Epidermal melanocyte (primary cell): ENCODE data around the gene ISCU.
"Not testable (repeated sequence)": the region's sequence is repeated elsewhere in the genome, so short reads cannot be mapped to it uniquely, and the experiment has no call there.

Source experiments
- DNase-seq: peaks from one replicate; pipeline ENCODE4 v3.0.0; 2011; ENCODE audit warnings: low spot score; ENCODE audit not compliant: insufficient read length

Gene ISCU

DNA sequence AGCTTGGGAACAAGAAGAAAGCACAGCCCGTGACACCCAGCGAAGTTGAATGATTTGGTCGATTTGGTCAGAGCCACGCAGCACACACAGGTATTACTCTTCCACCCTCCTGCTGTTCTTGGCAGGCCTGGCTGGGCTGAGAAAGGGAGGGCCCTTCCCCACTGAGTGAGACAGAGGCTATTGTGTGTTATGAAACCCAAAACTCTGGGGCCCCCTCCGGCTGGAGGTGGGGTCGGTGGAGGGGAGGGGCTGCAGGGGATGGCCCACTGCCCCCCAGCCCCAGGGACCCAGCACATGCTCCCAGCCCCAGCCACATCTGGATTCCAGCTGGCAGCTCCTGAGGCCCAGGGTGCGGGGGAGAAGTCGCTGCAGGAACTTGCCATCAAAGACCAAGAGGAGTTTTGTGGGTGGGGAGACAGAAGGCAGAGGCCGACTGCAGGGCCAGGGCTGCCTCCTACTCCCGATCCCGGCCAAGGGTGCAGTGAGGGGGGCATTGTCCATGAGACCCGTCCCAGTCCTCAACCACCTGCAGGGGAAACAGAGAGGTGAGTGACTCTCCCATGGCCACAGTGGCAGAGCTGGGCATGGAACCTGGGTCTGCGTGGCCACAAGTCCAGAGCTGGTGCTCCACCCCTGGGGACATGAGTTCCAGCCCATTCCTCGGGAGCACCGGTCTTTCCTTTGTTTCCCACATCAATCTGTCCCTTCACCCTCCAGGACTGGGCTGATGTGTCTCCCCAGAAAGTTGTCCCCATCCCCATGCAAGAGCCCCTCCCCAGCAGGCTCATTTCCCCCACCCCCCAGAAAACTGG lies 26.8 kb downstream of the ISCU start:
- peak; percentile 50 for DNase-seq

DNA sequence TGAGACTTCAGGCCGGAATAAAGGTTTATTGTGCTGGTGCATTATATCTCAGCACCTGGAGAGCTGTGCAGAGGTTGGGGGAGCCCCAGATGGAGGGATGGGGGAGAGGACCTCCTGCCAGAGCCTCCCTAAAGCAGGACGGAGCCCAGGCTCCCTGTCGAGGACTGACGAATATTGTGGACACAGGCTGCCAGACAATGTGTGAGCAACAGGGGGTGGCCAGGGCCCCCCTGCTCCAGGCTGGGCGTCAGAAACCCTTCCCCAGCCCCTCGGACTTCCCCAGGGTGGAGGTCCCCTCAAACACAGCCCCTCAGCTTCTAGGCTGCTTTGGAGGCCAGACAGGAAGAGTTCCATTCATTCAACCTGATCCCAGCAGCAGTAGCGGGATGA lies 27.4 kb downstream of the ISCU start:
- no peak for DNase-seq

DNA sequence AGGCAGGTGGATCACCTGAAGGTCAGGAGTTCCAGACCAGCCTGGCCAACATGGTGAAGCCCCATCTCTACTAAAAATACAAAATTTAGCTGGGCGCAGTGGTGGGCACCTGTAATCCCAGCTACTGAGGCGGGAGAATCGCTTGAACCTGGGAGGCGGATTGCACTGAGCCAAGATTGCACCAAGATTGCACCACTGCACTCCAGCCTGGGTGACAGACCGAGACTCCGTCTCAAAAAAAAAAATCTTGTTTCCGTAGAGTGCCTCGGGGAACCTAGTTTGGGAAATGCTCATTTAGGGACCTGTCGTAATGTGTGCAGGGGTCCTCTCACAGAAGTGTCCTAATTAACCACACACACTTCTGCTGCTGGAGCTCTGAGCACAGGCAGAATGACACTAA lies 28.1 kb downstream of the ISCU start:
- DNase-seq, result not testable (repeated sequence)

DNA sequence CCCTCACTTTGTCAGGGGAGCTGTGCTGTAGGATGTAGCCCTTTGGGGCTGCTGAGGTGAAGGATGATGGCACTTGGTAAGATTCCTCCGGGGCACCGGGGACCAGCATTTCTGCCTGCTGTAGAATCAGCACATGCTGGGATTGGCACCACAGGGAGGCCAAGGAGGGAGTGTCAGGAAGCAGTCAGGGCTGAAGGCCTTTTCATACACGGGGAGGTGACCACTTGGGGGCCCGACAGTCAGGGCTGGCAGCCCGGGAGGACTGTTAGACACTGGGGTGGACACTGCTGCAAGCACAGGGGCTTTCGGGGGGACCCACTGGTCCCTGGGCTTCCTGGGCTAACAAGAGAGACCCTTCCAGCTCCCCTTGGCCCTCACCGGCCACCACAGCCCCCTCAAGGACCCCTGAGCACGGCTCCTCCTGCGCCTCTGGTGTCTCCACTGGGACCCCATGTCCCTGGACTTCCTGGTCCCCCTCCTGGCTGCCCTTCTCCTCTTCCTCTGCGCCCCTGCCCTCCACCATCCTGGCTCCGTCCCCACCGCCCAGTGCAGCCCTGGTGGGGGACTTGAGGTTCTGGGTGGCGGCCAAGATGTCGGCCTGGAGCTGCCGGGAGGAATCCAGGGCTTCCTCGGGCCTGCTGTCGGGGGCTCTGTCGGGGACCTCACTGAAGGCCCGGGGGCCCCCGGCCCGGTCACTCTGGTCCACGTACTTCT lies 29.0 kb downstream of the ISCU start:
- no peak for DNase-seq

DNA sequence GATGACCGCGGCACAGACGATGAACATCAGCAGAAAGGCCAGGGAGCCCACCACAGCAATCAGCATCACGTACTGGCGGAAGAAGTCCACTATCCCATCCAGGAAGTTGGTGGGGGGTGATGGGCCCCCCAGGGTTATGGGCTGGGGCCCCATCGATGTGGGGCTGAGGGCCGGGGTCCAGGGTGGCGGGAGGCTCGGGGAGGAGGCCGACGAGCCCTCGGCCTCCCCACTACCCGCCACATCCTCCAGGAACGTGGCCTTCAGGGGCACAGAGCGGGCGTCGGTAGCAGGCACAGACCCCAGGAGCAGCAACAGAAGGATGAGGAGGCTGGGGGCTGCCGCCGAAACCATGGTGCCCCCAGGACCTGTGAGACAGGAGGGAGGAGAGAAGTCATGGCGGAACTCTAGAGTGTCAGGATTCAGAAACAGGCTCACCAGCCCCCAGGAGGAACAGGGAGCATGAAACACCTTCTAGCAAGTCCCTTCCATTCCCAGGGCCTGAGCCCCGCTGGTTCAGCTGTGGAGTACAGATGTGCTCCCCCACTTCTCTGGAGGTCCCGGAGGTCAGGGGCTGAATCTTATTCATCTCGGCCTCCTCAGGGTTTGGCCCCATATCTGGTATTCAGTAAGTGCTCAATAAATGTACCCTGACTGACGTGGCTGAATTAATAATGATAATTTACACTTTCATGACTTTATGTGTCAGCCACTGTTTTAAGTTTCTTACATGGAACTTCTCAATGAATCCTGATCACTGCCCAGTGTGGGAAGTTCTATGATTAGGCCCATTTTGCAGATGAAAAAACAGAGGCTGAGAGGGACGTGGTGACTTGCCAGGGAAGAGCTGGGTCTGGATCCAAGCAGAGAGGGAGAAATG lies 29.9 kb downstream of the ISCU start:
- no peak for DNase-seq

DNA sequence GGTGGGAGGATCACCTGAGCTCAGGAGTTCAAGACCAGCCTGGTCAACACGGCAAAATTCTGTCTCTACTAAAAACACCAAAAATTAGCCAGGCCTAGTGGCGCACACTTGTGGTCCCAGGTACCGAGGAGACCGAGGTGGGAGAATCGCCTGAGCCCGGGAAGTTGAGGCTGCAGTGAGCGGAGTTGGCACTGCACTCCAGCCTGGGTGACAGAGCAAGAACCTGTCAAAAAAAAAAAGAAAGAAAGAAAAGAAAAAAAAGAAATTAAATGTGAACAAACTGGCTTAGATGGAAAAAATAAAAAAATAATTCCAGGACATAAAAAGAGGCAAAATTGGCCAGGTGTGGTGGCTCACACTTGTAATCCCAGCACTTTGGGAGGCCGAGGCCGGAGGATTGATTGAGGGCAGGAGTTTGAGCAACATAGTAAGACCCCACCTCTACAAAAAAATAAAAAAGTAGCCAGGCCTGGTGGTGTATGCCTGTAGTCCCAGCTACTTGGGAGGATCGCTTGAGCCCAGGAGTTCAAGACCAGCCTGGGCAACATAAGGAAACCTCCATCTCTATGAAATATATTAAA lies 32.0 kb downstream of the ISCU start:
- DNase-seq, result no peak

DNA sequence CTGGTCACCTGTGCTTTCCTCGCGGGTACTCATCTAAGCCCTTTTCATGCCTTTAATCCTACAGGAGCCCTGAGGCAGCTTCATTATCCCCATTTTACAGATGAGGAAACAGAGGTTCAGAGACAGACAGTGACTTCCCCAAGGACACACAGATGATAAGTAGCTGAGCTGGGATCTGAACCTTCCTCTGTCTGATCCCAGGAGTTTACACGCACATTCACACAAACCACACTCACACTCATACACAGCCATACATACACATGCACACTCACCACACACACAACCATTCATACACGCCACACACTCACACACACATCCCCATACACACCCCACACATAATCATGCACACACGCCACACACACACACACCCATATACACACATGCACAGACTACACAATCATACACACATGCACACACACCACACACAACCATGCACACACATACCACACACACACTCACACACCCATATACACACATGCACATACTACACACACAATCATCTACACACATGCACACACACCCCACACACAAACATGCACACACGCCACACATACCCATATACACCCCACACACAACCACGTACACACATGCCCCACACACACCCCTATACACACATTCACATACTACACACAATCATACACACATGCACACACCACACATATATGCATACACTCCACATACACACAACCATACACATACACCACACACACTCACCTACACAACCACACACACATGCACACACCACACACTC lies 32.7 kb downstream of the ISCU start:
- DNase-seq, result no peak

DNA sequence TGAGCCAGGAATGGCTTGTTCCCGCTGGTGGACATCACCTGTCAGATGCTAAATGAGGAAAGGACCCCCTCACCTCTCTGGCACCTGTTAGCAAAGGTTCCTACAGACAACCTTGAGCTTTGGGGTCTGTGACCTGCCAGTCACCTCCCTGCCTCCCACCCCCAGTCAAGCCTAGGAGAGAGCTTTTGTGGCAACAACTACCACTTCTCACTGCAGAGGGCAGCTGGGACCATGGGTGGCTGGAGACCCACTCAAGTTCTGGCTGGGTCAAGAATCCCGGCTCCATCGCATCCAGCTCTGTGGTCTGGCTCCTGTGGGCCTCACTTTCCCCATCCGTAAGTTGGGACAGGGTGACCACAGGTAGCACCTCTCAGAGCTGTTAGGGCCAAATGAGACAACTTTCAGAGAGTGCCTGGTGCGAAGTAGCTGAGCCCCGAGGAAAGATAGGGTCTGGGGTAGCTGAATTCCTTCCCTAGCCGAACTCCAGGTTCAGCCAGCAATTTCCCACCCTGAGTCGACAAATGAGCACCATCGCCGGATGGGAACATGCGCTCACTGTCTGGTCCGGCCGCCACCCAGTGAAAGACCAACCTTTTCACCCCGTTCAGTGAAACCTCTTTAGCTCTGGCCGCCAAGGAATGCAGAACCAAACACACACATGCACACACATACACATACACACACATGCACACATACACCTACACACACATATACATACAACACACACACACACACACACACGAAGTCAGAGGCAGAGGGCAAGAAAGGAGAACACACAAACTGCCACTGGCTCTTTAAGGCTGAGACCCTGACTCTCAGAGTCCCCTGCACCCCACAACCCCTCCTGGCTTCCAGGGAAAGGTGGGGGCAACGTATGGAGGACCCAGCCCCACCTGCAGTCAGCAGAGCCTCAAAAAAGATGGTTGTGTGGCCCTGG lies 33.6 kb downstream of the ISCU start:
- DNase-seq, result no peak

DNA sequence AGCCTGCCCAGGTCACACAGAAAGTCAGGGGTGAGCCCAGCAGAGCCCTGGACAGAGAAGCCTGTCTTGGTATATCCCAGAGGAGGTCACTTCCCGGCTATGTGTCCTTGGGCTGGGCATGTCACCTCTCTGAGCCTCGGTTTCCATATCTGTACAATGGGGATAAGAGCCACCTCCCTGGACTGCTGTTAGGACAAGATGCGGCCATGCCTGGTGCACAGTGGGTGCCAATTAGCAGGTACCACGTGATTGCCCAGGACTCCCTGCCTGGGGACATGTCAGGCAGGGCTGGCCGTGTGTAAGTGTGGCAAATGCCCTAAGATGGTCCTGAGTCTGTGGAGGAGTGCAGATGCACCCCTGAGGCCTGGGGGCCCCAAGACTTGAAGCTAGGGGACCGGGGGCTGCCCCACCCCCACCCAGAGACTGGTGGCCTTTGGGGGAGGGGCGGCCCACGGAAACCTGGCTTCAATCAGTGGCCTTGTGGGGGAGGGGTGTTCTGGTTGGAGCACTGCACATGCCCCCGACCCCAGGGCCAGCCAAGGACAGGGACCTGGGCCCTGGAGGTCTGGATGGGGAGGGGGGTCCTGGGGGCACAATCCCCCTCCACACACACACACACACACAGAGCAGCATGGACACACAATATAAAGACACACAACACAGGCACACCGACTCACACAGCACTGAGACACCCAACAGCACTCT lies 34.6 kb downstream of the ISCU start:
- no peak for DNase-seq

DNA sequence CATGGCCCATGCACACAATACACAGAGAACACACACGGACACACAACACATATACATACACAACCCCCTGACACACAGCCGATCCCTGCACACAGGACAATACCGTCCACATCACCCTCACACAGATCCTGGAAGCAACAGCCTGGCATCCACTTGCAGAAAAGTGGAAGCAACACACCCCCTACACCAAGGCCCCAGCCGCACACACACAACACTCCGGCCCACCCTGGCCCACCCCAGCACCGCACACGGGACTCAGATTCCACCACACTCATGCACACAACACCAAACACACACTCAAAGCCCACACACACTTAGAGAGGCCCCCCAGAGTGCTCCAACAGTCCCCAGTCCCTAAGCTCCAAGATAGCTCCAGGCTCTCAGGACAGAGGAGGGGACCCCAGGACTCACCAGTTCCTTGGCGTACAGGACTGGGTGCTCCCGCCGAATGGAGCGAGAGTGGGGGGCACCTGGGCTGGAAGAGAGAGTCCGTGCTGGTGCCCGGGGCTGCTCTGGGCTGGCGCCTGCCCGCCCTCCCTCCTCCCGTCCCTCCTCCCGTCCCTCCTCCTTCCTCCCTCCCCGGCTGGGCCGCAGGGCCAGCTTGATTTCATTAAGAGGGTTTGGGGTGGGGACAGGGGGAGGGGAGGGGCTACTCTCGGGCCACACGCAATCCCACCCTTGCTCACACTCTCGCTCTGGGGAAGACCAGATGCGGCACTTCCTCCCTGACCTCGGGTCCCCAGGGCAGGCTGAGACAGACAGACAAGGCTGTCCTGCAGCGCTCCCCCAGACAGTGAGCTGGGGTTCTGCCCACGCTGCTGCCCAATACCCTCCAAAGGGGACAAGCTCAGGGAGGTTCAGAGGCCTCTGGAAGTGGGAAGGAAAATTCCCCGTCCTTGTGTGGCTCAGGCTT lies 35.4 kb downstream of the ISCU start, which contains the start of gene TMEM119:
TSS of gene TMEM119 (minus strand) at position 526 of the 913 bp plus-strand sequence. CDS start 5,701 bp downstream, outside the sequence.
- DNase-seq, result peak; percentile 71

DNA sequence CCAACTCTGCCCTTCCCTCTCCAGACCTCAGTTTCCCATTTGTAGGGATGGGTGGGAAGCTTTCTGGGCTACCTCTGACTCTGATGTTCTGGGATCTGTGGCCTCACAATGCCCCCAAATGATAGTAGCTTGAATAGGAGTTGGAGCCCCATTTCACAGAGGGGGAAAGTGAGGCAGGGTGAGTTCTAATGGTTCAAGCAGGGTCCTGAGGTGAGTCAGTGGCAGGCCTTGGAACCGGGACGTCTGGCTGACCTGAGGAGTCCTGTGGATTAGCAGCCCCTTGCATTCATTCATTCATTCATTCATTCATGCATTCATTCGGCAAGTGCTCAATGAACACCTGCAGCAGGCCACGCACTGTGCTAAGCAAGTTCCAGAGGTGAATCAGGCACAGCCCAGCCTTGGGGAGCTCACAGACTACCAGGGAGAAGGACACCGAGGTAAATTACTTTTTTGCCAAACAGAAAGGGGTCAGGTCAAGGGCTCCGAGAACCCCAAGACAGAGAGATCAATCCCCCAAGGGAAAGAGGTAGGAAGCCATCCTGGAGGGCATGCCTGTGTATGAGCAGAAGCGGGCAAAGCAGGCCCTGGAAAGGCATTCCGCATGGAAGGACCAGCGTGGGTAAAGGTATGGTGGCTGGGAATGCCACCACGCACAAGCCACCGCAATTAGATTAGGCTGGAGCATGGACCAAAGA lies 36.3 kb downstream of the ISCU start:
- DNase-seq, result no peak

DNA sequence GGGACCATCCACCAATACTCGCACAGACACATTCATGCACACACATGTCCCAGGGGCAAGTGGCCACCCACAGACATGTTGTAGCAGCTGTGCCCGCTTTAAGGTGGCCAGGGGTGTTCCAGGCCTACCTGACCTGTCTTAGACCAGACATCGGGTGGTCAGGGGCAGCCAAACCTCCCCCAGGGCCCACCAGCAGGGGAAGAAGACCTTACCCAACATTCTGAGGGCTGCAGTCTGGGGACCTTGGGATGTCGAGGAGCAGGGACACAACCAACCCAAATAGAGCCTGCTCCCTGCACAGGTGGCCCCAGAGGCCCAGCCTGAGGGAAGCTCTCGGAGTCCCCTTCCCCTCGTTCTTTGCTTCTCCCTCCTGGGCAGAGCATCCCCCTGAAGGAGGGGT lies 37.1 kb downstream of the ISCU start:
- DNase-seq, result no peak

DNA sequence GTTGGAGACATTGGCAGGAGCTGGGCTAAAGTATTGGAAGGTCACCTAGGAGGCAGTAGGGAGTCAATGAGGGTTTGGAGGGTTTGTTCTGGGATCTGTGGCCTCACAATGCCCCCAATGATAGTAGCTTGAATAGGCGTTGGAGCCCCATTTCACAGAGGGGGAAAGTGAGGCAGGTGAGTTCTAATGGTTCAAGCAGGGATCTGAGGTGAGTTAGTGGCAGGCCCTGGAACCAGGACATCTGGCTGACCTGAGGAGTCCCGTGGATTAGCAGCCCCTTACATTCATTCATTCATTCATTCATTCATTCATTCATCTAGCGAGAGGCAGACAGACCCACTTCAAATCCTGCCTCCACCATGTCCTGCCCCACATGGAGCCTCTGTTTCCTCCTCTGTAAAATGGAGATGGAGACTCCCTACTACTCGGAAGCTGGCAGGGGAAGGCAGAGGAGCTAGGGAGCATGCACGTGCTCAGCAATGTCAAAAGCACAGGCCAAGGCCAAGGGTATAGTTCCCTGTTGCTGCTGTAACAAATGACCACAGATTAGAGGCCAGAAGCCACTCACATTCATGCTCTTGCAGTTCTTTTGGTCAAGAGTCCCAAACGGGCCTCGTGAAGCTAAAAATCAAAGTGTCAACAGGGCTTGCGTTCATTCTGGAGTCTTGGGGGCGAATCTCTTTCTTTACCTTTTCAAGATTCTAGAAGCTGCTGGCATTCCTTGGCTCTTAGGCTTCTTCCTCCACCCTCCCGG lies 37.7 kb downstream of the ISCU start:
- no peak for DNase-seq

DNA sequence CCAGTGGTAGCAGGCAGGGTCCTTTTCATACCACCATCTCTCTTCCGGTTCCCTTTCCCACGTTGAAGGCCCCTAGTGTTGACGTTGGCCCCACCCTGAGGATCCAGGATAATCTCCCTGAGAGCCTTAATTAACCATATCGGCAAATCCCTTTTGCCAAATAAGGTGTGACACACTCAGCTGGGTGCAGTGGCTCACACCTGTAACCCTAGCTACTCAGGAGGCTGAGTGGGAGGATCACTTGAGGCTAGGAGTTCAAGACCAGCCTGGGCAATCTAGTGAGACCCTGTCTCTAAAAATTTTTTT lies 38.3 kb downstream of the ISCU start:
- DNase-seq, result no peak

DNA sequence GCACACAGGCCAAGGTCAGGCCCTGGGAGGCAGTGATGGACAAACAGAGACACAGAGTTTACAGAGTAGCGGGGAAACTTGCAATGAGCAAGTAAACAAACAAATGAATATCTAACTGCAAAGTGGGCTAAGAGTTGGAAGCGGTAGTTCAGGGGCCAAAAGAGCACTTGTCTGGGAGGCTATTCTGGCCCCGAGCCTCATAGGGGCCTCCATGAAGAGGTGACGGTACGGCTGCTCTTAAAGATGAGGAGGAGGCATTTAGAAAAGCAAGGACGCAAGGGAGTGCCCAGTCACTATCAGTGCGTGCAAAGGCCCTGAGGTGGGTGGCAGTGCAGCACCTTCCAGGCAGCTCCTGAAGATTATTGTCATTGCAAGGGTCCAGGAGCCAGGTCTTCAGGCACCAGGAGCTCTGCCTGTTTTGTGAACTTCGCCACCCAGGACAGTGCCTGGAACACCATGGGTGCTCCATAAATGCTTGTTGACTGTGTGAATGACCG lies 39.9 kb downstream of the ISCU start:
- no peak for DNase-seq

DNA sequence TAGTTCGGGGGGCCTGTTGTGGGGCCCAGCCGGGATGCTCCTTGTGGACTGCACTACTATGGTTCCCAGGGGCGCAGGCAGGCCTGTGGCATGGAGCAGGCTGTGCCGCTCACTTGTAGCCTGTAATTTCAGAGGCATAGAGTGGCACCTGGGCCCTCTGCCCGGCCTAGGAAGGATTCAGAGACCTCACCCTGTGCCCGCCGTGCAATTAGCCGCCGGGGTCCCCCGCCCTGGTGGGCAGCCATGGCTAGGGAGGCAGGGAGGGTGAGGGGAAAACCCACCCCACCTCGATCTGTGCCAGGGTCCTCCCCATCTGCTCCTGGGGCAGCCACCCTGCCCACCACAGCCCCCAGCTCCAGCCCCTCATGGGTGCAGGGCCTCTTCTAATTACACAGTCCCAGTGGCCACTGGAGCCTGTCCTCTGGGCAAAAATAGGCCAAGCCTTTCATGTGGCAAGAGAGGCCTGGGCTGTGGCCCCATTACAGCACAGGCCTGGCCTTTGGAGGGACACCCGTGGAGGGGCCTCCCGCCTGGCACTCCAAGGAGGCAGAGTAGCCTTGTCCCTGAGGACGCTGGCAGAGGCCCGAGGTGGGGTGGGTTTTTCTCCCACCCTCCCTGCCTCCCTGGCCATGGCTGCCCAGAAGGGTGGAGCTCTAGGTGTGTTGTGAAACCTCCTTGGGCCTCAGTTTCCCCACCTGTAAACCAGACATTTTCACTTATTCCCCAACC lies 40.7 kb downstream of the ISCU start:
- DNase-seq, result no peak
